ENCODE data around the gene SOWAHC. TPM values are rescaled to one million over a fixed set of nuclear protein-coding genes. Genes with fewer than 3 reads are reported as not detected.

SOWAHC gene
- total RNA-seq, 1 donor from 2014 or later = 20.8 TPM

- H3K27me3 ChIP-seq (ENCODE audit: low read depth) = no peaks in the 10 kb centered on the region
- peaks cover 16% of the 10 kb centered on the region for H3K4me1 ChIP-seq
- DNase-seq = peak; percentile 60
- ATAC-seq = peak; percentile 73 to 78
- no peak for TF ChIP-seq CTCF (IDR thresholded peaks at IDR 0.05)
- peak overlapping the region; percentile 59 for H3K27ac ChIP-seq
- no peaks in the 10 kb centered on the region for H3K36me3 ChIP-seq
- intact Hi-C loops (cut with DNase I) = no loop called here
- no peak overlapping the region for H3K4me3 ChIP-seq
- H3K9me3 ChIP-seq = no peaks in the 10 kb centered on the region
These were observed 30.6 kb downstream of the SOWAHC start for GRCh38 chr2:109644571-109645275.

DNA sequence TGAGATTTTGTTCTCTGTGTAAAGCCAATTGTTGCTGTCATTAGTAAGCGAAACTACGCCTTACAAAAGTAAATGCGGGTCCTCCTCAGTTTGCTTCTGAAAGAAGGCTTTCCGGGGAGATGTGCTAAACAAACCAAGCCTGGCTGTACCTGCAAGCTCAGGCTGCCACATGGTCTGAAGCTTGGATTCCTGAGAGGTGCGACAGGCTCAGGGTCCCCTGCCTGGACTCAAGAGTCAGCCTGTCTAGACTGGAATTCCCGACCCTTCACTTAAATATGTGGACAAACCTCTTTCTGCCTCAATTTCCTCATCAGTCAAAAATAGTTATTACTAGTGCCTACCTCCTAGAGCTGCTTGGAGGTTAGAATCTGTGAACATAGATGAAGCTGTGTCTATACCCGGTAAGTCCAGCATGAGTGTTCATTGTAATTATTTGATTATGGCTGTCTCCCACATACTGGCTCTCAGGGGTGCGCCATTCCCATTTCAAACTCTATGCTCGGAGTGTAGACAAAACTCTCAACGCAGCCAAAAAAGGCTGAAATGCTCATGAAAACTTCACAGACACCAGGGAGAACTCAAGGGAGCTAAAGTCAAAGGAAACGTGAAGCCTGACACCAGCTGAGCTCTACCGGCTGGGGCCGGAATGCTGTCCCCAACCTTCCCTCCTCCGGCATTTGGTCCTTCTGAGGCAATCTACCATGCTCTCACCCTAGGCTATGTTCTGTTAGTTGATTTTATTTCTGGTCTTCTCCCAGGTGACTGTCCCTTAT, 31.4 kb downstream of the SOWAHC start:
- H3K36me3 ChIP-seq = no peaks in the 10 kb centered on the region
- ATAC-seq = no peak
- H3K27ac ChIP-seq = peak overlapping the region; percentile 59

DNA sequence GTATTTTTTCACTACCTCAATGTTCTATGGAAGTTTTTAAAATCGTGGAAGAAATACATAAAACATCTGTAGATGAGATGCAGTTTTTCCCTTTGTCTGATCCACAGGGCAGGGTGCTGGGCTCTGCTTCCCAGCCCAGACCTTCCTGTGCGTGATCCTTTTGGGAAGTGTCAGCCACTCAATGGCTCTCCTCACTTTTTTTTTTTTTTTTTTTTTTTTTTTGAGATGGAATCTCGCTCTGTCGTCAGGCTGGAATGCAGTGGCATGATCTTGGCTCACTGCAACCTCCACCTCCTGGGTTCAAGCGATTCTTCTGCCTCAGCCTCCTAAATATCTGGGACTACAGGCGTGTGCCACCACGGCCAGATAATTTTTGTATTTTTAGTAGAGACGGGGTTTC, 32.8 kb downstream of the SOWAHC start:
- intact Hi-C loops (cut with DNase I) = no loop called here
- no peak for TF ChIP-seq CTCF (IDR thresholded peaks at IDR 0.05)
- H3K9me3 ChIP-seq = no peaks in the 10 kb centered on the region
- DNase-seq = no peak
- H3K27ac ChIP-seq = no peak overlapping the region
- no peaks in the 10 kb centered on the region for H3K36me3 ChIP-seq
- no peak for ATAC-seq
- no peaks in the 10 kb centered on the region for H3K27me3 ChIP-seq (ENCODE audit: low read depth)
- H3K4me1 ChIP-seq = peaks cover 16% of the 10 kb centered on the region
- H3K4me3 ChIP-seq = no peak overlapping the region

More for the DNA sequence above, 31.4 kb downstream of the SOWAHC start:
- TF ChIP-seq CTCF (IDR thresholded peaks at IDR 0.05) = no peak
- H3K4me3 ChIP-seq = no peak overlapping the region
- H3K9me3 ChIP-seq = no peaks in the 10 kb centered on the region
- peaks cover 16% of the 10 kb centered on the region for H3K4me1 ChIP-seq
- intact Hi-C loops (cut with DNase I) = no loop called here
- DNase-seq = no peak
- H3K27me3 ChIP-seq (ENCODE audit: low read depth) = no peaks in the 10 kb centered on the region

- Histone ChIP-seq H3K4me1 (peaks cover 16% of the 10 kb centered on the region), H3K36me3 (no peaks in the 10 kb centered on the region), H3K9me3 (no peaks in the 10 kb centered on the region), H3K4me3 (no peak overlapping the region), H3K27ac (no peak overlapping the region), H3K27me3 (ENCODE audit: low read depth) (no peaks in the 10 kb centered on the region)
- DNase-seq (no peak), ATAC-seq (peak in 1 of 2 donors; percentile 49)
- intact Hi-C loops (cut with DNase I) = no loop called here
- TF ChIP-seq CTCF (IDR thresholded peaks at IDR 0.05) = no peak
These were observed 33.5 kb downstream of the SOWAHC start for GRCh38 chr2:109647636-109648035.

DNA sequence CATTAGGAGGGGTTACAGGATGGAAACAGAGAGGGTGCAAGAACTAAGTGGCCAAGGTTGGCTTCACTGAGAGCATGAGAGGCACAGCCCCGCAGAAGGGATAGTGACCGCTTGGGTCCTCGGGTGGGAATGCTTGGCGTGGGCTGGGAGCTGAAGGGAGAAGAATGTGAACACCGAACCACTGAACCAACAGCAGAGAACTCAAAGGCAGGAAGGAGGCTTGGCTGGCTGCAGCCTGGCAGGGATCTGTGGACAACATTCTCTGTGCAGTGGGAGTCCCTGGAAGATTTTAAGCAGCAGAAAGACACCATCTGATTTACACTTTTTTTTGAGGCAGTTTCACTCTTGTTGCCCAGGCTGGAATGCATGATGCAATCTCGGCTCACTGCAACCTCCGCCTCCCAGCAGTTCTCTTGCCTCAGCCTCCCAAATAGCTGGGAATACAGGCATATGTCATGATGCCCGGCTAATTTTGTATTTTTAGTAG, 33.9 kb downstream of the SOWAHC start:
- H3K4me1 ChIP-seq = peaks cover 16% of the 10 kb centered on the region
- H3K4me3 ChIP-seq = no peak overlapping the region
- H3K27me3 ChIP-seq (ENCODE audit: low read depth) = no peaks in the 10 kb centered on the region
- no peak for TF ChIP-seq CTCF (IDR thresholded peaks at IDR 0.05)
- H3K9me3 ChIP-seq = no peaks in the 10 kb centered on the region
- intact Hi-C loops (cut with DNase I) = no loop called here
- ATAC-seq = no peak
- no peaks in the 10 kb centered on the region for H3K36me3 ChIP-seq
- no peak for DNase-seq
- no peak overlapping the region for H3K27ac ChIP-seq

All from lower lobe of right lung (tissue), 2 donors.